K562 (cell line): Measurements from ENCODE around the gene SORBS2. TPM values are rescaled to one million over a fixed set of nuclear protein-coding genes. Genes with fewer than 3 reads are reported as not detected.

Experiments
- ATAC-seq: fragments of 200-7000 bp; cut with Tn5 transposase; 3 replicates; pipeline ENCODE4 v1.9.1; 2020; ENCODE audit warnings: moderate library complexity
- BruUV-seq: library from RNA; stranded (reverse); fragments of 400-500 nt; replicated peaks from 2 replicates; lab custom pipeline; 2021; lab: Mats Ljungman, UMichigan
- CTCF ChIA-PET: fragments of 300-600 bp; formaldehyde crosslinking; extraction: SDS; loops from one replicate; lab custom pipeline; 2021; ENCODE audit warnings: low intra/inter-chr PET ratio; lab: Yijun Ruan, JAX
- POLR2A ChIA-PET: fragments of 300-600, 350-650 bp; sonication (Branson Sonifier 250); formaldehyde crosslinking; extraction: SDS; loops from one replicate; lab custom pipeline; 2021; ENCODE audit warnings: antibody characterized with exemption, inconsistent platforms; lab: Yijun Ruan, JAX
- DNase-seq, 4 experiments: peaks; one replicate each; pipeline versions ENCODE4 v3.0.0 to v3.0.0-alpha.2; 2011 to 2018; ENCODE audit warnings: low spot score in 3 of 4, mixed read lengths in 3 of 4; ENCODE audit errors: extremely low read depth in 1 of 4
- FAIRE-seq: peaks from 2 replicates; lab custom pipeline; 2011; peaks lifted over from hg19 to GRCh38; lab: Jason Lieb, UNC
- H2AFZ ChIP-seq: 2 replicates; pipeline ENCODE4 v1.6.0; 2011; ENCODE audit warnings: low read depth, low read length, control low read depth, inconsistent platforms
- H3K27ac ChIP-seq: fragments of 200-600 bp; 3 replicates; pipeline ENCODE4 v1.8.0; 2011; ENCODE audit warnings: low read depth, mild to moderate bottlenecking, control low read depth, inconsistent platforms, low read length, moderate library complexity, mixed read lengths; ENCODE audit errors: extremely low read depth
- H3K27me3 ChIP-seq, 2 experiments: fragments of 300-600 bp in 1 of 2; 2 replicates in 1 of 2; 3 replicates in 1 of 2; pipeline versions ENCODE4 v1.6.0 to v1.8.0; 2011; ENCODE audit warnings: inconsistent platforms in 2 of 2, low read length in 2 of 2, mild to moderate bottlenecking in 1 of 2, mixed read lengths in 1 of 2, moderate library complexity in 1 of 2; ENCODE audit not compliant: control insufficient read depth in 2 of 2, insufficient read depth in 2 of 2
- H3K36me3 ChIP-seq: fragments of 300-600 bp; 3 replicates; pipeline ENCODE4 v1.8.0; 2011; ENCODE audit warnings: mild to moderate bottlenecking, low read length, inconsistent platforms; ENCODE audit not compliant: control insufficient read depth, insufficient read depth
- H3K4me1 ChIP-seq, 2 experiments: fragments of 200-600 bp in 1 of 2; replicated peaks in 1 of 2; 2 replicates in 1 of 2; 3 replicates in 1 of 2; pipeline versions ENCODE4 v1.5.1 to v1.8.0; 2011; ENCODE audit warnings: inconsistent platforms in 2 of 2, low read length in 2 of 2, mild to moderate bottlenecking in 1 of 2, mixed read lengths in 1 of 2, moderate library complexity in 1 of 2; ENCODE audit not compliant: control insufficient read depth in 2 of 2, insufficient read depth in 2 of 2
- H3K4me2 ChIP-seq: 2 replicates; pipeline ENCODE4 v1.6.1; 2011; ENCODE audit warnings: low read length, control low read depth, inconsistent platforms, mixed read lengths; ENCODE audit not compliant: insufficient read depth
- H3K4me3 ChIP-seq: fragments of 200-600 bp; sonication (generic), shearing (Covaris generic); 2 replicates; pipeline ENCODE4 v1.5.1; 2016; ENCODE audit warnings: control low read depth, inconsistent platforms
- H3K79me2 ChIP-seq: fragments of 200-600 bp; 3 replicates; pipeline ENCODE4 v1.8.0; 2011; ENCODE audit warnings: low read length, inconsistent platforms; ENCODE audit not compliant: control insufficient read depth, insufficient read depth
- H3K9ac ChIP-seq, 2 experiments: 2 replicates each; pipeline versions ENCODE4 v1.6.0 to v1.6.1; 2011; ENCODE audit warnings: low read depth in 2 of 2, low read length in 2 of 2, control low read depth in 1 of 2, inconsistent platforms in 1 of 2, mild to moderate bottlenecking in 1 of 2, mixed read lengths in 1 of 2; ENCODE audit not compliant: insufficient read depth in 1 of 2
- H3K9me1 ChIP-seq: one replicate; pipeline ENCODE4 v1.6.0; 2011; ENCODE audit warnings: inconsistent platforms, mild to moderate bottlenecking, low read length, moderate library complexity; ENCODE audit not compliant: control insufficient read depth, insufficient read depth
- H3K9me3 ChIP-seq: replicated peaks from 2 replicates; pipeline ENCODE4 v1.5.1; 2011; ENCODE audit warnings: low read depth, low read length, inconsistent platforms; ENCODE audit not compliant: control insufficient read depth, insufficient read depth
- H4K20me1 ChIP-seq: replicated peaks from 2 replicates; pipeline ENCODE4 v1.6.1; 2011; ENCODE audit warnings: low read length, inconsistent platforms, mixed read lengths; ENCODE audit not compliant: control insufficient read depth, insufficient read depth
- CTBP1 ChIP-seq: fragments of 450-650 bp; IDR thresholded peaks from 2 replicates; pipeline ENCODE4 v1.6.1; 2016; ENCODE audit warnings: borderline replicate concordance
- MYBL2 ChIP-seq, 2 experiments: fragments of 450-650 bp in 1 of 2; sonication (generic) in 1 of 2; formaldehyde crosslinking in 1 of 2; IDR thresholded peaks; 2 replicates each; pipeline versions ENCODE4 v1.6.1 to v1.8.1; 2017 to 2022; ENCODE audit warnings: borderline replicate concordance in 1 of 2, inconsistent platforms in 1 of 2, low read depth in 1 of 2, mild to moderate bottlenecking in 1 of 2, missing genetic modification reagents in 1 of 2, moderate library complexity in 1 of 2
- POLR2AphosphoS2 ChIP-seq: IDR thresholded peaks from 2 replicates; pipeline ENCODE4 v1.6.1; 2012; ENCODE audit warnings: low read length, improper control_type of control experiment
- SMAD2 ChIP-seq: fragments of 150-350 bp; IDR thresholded peaks from 2 replicates; pipeline ENCODE4 v1.6.1; 2014; ENCODE audit warnings: low read depth, mild to moderate bottlenecking, low read length
- ZNF121 ChIP-seq: sonication (generic); formaldehyde crosslinking; conservative IDR thresholded peaks from 2 replicates; pipeline ENCODE4 v1.8.0; 2022; ENCODE audit warnings: missing genetic modification reagents
- ZNF175 ChIP-seq: fragments of 200-800 bp; sonication (Bioruptor generic); IDR thresholded peaks from 2 replicates; pipeline ENCODE4 v1.6.1; 2016; ENCODE audit warnings: low read depth, mild to moderate bottlenecking, missing genetic modification characterization, missing compliant biosample characterization
- ZNF23 ChIP-seq: fragments of 250-450 bp; sonication (Bioruptor Pico); IDR thresholded peaks from 2 replicates; pipeline ENCODE4 v1.4.0; 2020; ENCODE audit warnings: mild to moderate bottlenecking
- WGBS: fragments of 100-300 bp; shearing (Covaris generic); methylation state at CpG from one replicate; pipeline ENCODE4 v1.1.6; 2016; ENCODE audit warnings: low coverage, mixed read lengths; ENCODE audit not compliant: insufficient coverage; ENCODE audit errors: missing lambda C conversion rate; 5-methylcytosine and 5-hydroxymethylcytosine counted together
- in situ Hi-C: fragments of 300-500 bp; cut with MboI; formaldehyde crosslinking; loops from 4 replicates; pipeline ENCODE4 v1.15.0; 2018; ENCODE audit warnings: inconsistent platforms, mixed read lengths
- intact Hi-C: fragments of 100-400 bp; cut with micrococcal nuclease; formaldehyde crosslinking; loops from 2 replicates; pipeline ENCODE4 v1.14.2; 2022
- polyA plus RNA-seq, 8 experiments: library from polyadenylated mRNA; depleted of rRNA in 4 of 8; stranded (reverse) in 5 of 8; unstranded in 3 of 8; fragments of >200 nt; fragmentation: Nextera tagmentation in 2 of 8; fragmentation: Illumina TruSeq in 1 of 8; extraction: Ambion mirVana in 2 of 8; extraction: Trizol in 1 of 8; gene quantifications; 2 replicates each; pipeline versions ENCODE4 v1.2.1 to v1.2.3, GENCODE V29; 2011 to 2014; ENCODE audit warnings: inconsistent platforms in 1 of 8, missing spikeins in 1 of 8
- total RNA-seq, 7 experiments: library from RNA; depleted of rRNA in 6 of 7; stranded (reverse); fragments of >200 nt in 6 of 7; fragmentation: Illumina TruSeq in 2 of 7; extraction: Trizol in 2 of 7; gene quantifications; 2 replicates each; pipeline versions ENCODE4 v1.2.1 to v1.2.3, GENCODE V29; 2011 to 2021; ENCODE audit warnings: low replicate concordance in 1 of 7
- TF ChIP-seq, protein P1 (sequence below): fragments of 250-450 bp; sonication (Bioruptor Pico); IDR thresholded peaks from 2 replicates; pipeline ENCODE4 v1.9.0; 2021; ENCODE audit warnings: mild to moderate bottlenecking
- TF ChIP-seq, protein P2 (sequence below): sonication (generic); formaldehyde crosslinking; IDR thresholded peaks from 2 replicates; pipeline ENCODE4 v1.8.1; 2023; ENCODE audit warnings: mild to moderate bottlenecking, missing genetic modification reagents, moderate library complexity
- TF ChIP-seq, protein P3 (sequence below), 2 experiments: fragments of 450-650 bp; IDR thresholded peaks; 2 replicates each; pipeline ENCODE4 v1.6.1; 2016
- TF ChIP-seq, protein P4 (sequence below): fragments of 450-650 bp; formaldehyde crosslinking; IDR thresholded peaks from 2 replicates; pipeline ENCODE4 v1.4.0; 2022; ENCODE audit warnings: missing genetic modification characterization

The SORBS2 gene
- total and polyA plus RNA-seq, 9 of the 15 experiments (the other 6 are each of a cell fraction or from before 2014, with no cell fraction given) = 0.29 TPM; not detected in 8

DNA sequence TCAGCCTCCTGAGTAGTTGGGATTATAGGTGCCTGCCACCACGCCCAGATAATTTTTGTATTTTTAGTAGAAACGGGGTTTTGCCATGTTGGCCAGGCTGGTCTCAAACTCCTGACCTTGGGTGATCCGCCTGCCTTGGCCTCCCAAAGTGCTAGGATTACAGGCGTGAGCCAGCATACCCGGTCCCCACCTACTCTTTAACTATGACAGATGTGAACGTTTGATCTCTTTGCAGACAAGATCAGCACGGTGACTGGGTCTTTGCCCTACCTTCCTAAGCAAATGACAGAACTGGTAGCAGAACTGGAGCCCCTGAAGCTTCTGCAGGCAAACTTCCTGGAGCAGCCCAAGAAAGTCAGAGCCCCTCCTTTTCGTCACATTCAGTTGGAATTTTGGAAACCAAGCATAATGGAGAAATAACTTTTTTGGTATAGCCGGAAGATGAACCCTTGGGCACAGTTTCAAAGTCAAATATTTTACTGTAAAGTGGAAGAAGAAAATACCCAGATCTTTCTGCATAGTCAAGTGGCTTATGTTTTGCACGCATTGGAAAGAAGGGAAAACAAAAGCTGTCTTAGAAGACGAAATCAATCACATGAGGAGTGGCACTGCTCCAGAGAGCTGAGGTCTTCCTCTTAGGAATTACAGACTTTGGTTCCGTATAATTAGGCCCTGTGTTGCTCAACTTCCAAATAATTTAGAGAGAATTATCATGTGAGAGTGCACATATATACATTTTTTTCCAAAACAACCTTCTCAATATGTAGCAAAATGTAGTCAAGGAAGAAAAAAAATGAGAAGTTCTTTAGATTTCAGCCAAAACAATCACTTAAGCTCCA lies 90.6 kb downstream of the SORBS2 start:
- CTCF ChIA-PET = no interaction called here
- 1% methylated on average over 9 of the region's 12 CpGs for WGBS
- no peaks in the 10 kb centered on the region for H3K4me1 ChIP-seq
- no peak overlapping the region for H3K4me2 ChIP-seq
- H3K9me1 ChIP-seq = no peaks in the 10 kb centered on the region
- 0 out of 2 replicates have a peak, but pooled peaks cover 5% of the 10 kb centered on the region for H4K20me1 ChIP-seq
- in situ Hi-C loops = no loop called here
- ATAC-seq = no peak
- no peak overlapping the region for H3K27ac ChIP-seq
- DNase-seq = no peak
- H3K9me3 ChIP-seq = no peaks in the 10 kb centered on the region
- H2AFZ ChIP-seq = no peak overlapping the region
- H3K9ac ChIP-seq = no peak overlapping the region
- POLR2A ChIA-PET = no interaction called here
- FAIRE-seq = no peak
- BruUV-seq = no TSS peak
- H3K27me3 ChIP-seq = peaks cover 4 to 22% of the 10 kb centered on the region in 2 experiments; a peak in 3 of 5 replicates
- H3K79me2 ChIP-seq = no peaks in the 10 kb centered on the region
- H3K36me3 ChIP-seq = no peaks in the 10 kb centered on the region
- TF ChIP-seq, protein P1, sequence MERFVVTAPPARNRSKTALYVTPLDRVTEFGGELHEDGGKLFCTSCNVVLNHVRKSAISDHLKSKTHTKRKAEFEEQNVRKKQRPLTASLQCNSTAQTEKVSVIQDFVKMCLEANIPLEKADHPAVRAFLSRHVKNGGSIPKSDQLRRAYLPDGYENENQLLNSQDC (CRISPR knock-in tag) = no peak
- TF ChIP-seq, protein P2, sequence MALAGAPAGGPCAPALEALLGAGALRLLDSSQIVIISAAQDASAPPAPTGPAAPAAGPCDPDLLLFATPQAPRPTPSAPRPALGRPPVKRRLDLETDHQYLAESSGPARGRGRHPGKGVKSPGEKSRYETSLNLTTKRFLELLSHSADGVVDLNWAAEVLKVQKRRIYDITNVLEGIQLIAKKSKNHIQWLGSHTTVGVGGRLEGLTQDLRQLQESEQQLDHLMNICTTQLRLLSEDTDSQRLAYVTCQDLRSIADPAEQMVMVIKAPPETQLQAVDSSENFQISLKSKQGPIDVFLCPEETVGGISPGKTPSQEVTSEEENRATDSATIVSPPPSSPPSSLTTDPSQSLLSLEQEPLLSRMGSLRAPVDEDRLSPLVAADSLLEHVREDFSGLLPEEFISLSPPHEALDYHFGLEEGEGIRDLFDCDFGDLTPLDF (CRISPR knock-in tag) = no peak
- TF ChIP-seq, protein P3, sequence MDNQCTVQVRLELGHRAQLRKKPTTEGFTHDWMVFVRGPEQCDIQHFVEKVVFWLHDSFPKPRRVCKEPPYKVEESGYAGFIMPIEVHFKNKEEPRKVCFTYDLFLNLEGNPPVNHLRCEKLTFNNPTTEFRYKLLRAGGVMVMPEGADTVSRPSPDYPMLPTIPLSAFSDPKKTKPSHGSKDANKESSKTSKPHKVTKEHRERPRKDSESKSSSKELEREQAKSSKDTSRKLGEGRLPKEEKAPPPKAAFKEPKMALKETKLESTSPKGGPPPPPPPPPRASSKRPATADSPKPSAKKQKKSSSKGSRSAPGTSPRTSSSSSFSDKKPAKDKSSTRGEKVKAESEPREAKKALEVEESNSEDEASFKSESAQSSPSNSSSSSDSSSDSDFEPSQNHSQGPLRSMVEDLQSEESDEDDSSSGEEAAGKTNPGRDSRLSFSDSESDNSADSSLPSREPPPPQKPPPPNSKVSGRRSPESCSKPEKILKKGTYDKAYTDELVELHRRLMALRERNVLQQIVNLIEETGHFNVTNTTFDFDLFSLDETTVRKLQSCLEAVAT (IDR thresholded peaks at IDR 0.05) = no peak
- TF ChIP-seq, protein P4, sequence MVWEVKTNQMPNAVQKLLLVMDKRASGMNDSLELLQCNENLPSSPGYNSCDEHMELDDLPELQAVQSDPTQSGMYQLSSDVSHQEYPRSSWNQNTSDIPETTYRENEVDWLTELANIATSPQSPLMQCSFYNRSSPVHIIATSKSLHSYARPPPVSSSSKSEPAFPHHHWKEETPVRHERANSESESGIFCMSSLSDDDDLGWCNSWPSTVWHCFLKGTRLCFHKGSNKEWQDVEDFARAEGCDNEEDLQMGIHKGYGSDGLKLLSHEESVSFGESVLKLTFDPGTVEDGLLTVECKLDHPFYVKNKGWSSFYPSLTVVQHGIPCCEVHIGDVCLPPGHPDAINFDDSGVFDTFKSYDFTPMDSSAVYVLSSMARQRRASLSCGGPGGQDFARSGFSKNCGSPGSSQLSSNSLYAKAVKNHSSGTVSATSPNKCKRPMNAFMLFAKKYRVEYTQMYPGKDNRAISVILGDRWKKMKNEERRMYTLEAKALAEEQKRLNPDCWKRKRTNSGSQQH = no peak
- TF ChIP-seq ZNF121 (no peak), ZNF23 (no peak), POLR2AphosphoS2 (no peak), CTBP1 (no peak), MYBL2 (IDR thresholded peaks at IDR 0.05; ENCODE audit: low read depth) (no peak), MYBL2 (CRISPR knock-in tag; IDR thresholded peaks at IDR 0.05; ENCODE audit: borderline replicate concordance) (no peak), SMAD2 (no peak), ZNF175 (CRISPR knock-in tag) (no peak)
- no peak overlapping the region for H3K4me3 ChIP-seq
- intact Hi-C loops = no loop called here
